Activated CD8-positive, alpha-beta memory T cell treated with anti-CD3 and anti-CD28 coated beads for 36 hours (primary cell): Measurements from ENCODE around the gene OTOR. TPM values are rescaled to one million over a fixed set of nuclear protein-coding genes. Genes with fewer than 3 reads are reported as not detected.

Source experiments
- CTCF ChIA-PET: fragments of 350-600 bp; sonication (Branson Sonifier 250); formaldehyde crosslinking; loops from one replicate; lab custom pipeline; 2021; ENCODE audit warnings: antibody characterized with exemption; lab: Charles Lee
- POLR2A ChIA-PET: fragments of 350-600 bp; sonication (Branson Sonifier 250); formaldehyde crosslinking; loops from one replicate; lab custom pipeline; 2021; ENCODE audit warnings: antibody characterized with exemption; lab: Charles Lee
- total RNA-seq, 2 experiments: library from RNA; stranded (reverse); gene quantifications; one replicate each; pipeline ENCODE4 v1.2.3, GENCODE V29; 2021

Gene OTOR
- total RNA-seq, 2 experiments from 2014 or later: not detected

- CTCF ChIA-PET: no interaction called here
- POLR2A ChIA-PET: no interaction called here
These were observed 3.9 kb upstream of the OTOR start for GRCh38 chr20:16744178-16744807.

- CTCF ChIA-PET: no interaction called here
- POLR2A ChIA-PET: no interaction called here
These were observed 3.0 kb upstream of the OTOR start for GRCh38 chr20:16745204-16745603.

GRCh38 chr20:16747291-16747811 lies 807 bp upstream of the OTOR start:
- POLR2A ChIA-PET: no interaction called here

GRCh38 chr20:16749573-16749972 lies 1.4 kb downstream of the OTOR start:
- ChIA-PET POLR2A (no interaction called here), CTCF (no interaction called here)

More at GRCh38 chr20:16747291-16747811, 807 bp upstream of the OTOR start:
- CTCF ChIA-PET: interaction anchor here (1.6 kb wide), 1 partner anchor 13 kb away, joined by 3 read pairs; no protein-coding TSS in a partner anchor

- ChIA-PET POLR2A (no interaction called here), CTCF (interaction anchor here (0.9 to 1.2 kb wide), 2 partner anchors 9 to 52 kb away, joined by 3 to 5 read pairs; no protein-coding TSS in a partner anchor)
These were observed 3.9 kb downstream of the OTOR start for GRCh38 chr20:16752082-16752481.

- POLR2A ChIA-PET: no interaction called here
- CTCF ChIA-PET: no interaction called here
These were observed 4.7 kb downstream of the OTOR start for GRCh38 chr20:16752901-16753300.

GRCh38 chr20:16758454-16759180 lies 10.5 kb downstream of the OTOR start:
- CTCF ChIA-PET: interaction anchor here (1.3 kb wide), 1 partner anchor 19 kb away, joined by 3 read pairs; no protein-coding TSS in a partner anchor

GRCh38 chr20:16759181-16759563 lies 11.0 kb downstream of the OTOR start:
- ChIA-PET CTCF (interaction anchor here (1.3 kb wide), 1 partner anchor 19 kb away, joined by 3 read pairs; no protein-coding TSS in a partner anchor), POLR2A (no interaction called here)

More at GRCh38 chr20:16758454-16759180, 10.5 kb downstream of the OTOR start:
- POLR2A ChIA-PET: no interaction called here

- POLR2A ChIA-PET: no interaction called here
- CTCF ChIA-PET: interaction anchor here (1.1 to 1.8 kb wide), 4 partner anchors 9 to 61 kb away, joined by 3 to 5 read pairs (median 4); partner anchors contain the start of gene OTOR
These were observed 12.5 kb downstream of the OTOR start for GRCh38 chr20:16760431-16761304.

- ChIA-PET POLR2A (no interaction called here), CTCF (interaction anchor here (1.1 to 1.8 kb wide), 4 partner anchors 9 to 62 kb away, joined by 3 to 5 read pairs (median 4); partner anchors contain the start of gene OTOR)
These were observed 13.2 kb downstream of the OTOR start for GRCh38 chr20:16761305-16761829.

GRCh38 chr20:16764560-16764959 lies 16.4 kb downstream of the OTOR start:
- ChIA-PET CTCF (no interaction called here), POLR2A (no interaction called here)

- POLR2A ChIA-PET: no interaction called here
- CTCF ChIA-PET: no interaction called here
These were observed 23.1 kb downstream of the OTOR start for GRCh38 chr20:16771213-16771612.

- POLR2A ChIA-PET: no interaction called here
- CTCF ChIA-PET: no interaction called here
These were observed 27.8 kb downstream of the OTOR start for GRCh38 chr20:16775961-16776360.

GRCh38 chr20:16777126-16777525 lies 29.0 kb downstream of the OTOR start:
- ChIA-PET CTCF (no interaction called here), POLR2A (no interaction called here)

GRCh38 chr20:16778159-16778558 lies 30.0 kb downstream of the OTOR start:
- POLR2A ChIA-PET: no interaction called here

GRCh38 chr20:16781496-16781895 lies 33.3 kb downstream of the OTOR start:
- ChIA-PET POLR2A (no interaction called here), CTCF (no interaction called here)

More at GRCh38 chr20:16778159-16778558, 30.0 kb downstream of the OTOR start:
- CTCF ChIA-PET: no interaction called here

GRCh38 chr20:16785226-16785625 lies 37.1 kb downstream of the OTOR start:
- ChIA-PET POLR2A (no interaction called here), CTCF (no interaction called here)
